Nephron (organoid): Measurements from ENCODE around the gene TBR1.

ENCODE experiments used
- H3K27ac Mint-ChIP-seq, 3 experiments: 2 replicates each; pipeline ENCODE4 v1.8.0; 2020; ENCODE audit warnings: mixed read lengths in 3 of 3, mild to moderate bottlenecking in 2 of 3, moderate library complexity in 1 of 3
- H3K27me3 Mint-ChIP-seq: 2 replicates; pipeline ENCODE4 v1.8.0; 2021; ENCODE audit warnings: low read depth, mild to moderate bottlenecking, moderate library complexity, mixed read lengths
- H3K36me3 Mint-ChIP-seq: 2 replicates; pipeline ENCODE4 v1.8.0; 2020; ENCODE audit warnings: low read depth, mixed read lengths
- H3K4me1 Mint-ChIP-seq: 2 replicates; pipeline ENCODE4 v1.8.0; 2020; ENCODE audit warnings: mixed read lengths
- H3K4me3 Mint-ChIP-seq, 3 experiments: 2 replicates each; pipeline ENCODE4 v1.8.0; 2020; ENCODE audit warnings: mild to moderate bottlenecking in 3 of 3, mixed read lengths in 3 of 3, moderate library complexity in 2 of 3
- H3K9me3 Mint-ChIP-seq: 2 replicates; pipeline ENCODE4 v1.8.0; 2020; ENCODE audit warnings: mixed read lengths
- CTCF ChIP-seq, 3 experiments: fragments of 200-600 bp; sonication (generic); IDR thresholded peaks; one replicate each; pipeline ENCODE4 v1.5.0; 2021; ENCODE audit warnings: antibody characterized with exemption in 3 of 3; ENCODE audit not compliant: unreplicated experiment in 3 of 3

Gene TBR1

GRCh38 chr2:161409308-161409907, 6.7 kb upstream of the TBR1 start:
- peaks cover 14% of the 10 kb centered on the region for H3K36me3 Mint-ChIP-seq
- no peak overlapping the region for H3K27ac Mint-ChIP-seq
- peaks cover 6% of the 10 kb centered on the region for H3K4me1 Mint-ChIP-seq
- peaks cover 31% of the 10 kb centered on the region for H3K27me3 Mint-ChIP-seq
- no peak overlapping the region for H3K4me3 Mint-ChIP-seq
- TF ChIP-seq CTCF (IDR thresholded peaks at IDR 0.05; ENCODE audit: unreplicated experiment in 3 of 3) = no peak
- H3K9me3 Mint-ChIP-seq = no peaks in the 10 kb centered on the region

- H3K36me3 Mint-ChIP-seq = peaks cover 14% of the 10 kb centered on the region
- H3K27ac Mint-ChIP-seq = no peak overlapping the region
- no peak for TF ChIP-seq CTCF (IDR thresholded peaks at IDR 0.05; ENCODE audit: unreplicated experiment in 3 of 3)
- H3K4me3 Mint-ChIP-seq = no peak overlapping the region
- peaks cover 60% of the 10 kb centered on the region for H3K27me3 Mint-ChIP-seq
- no peaks in the 10 kb centered on the region for H3K9me3 Mint-ChIP-seq
- peaks cover 27% of the 10 kb centered on the region for H3K4me1 Mint-ChIP-seq
Observed at GRCh38 chr2:161412346-161412745, 3.8 kb upstream of the TBR1 start.

DNA sequence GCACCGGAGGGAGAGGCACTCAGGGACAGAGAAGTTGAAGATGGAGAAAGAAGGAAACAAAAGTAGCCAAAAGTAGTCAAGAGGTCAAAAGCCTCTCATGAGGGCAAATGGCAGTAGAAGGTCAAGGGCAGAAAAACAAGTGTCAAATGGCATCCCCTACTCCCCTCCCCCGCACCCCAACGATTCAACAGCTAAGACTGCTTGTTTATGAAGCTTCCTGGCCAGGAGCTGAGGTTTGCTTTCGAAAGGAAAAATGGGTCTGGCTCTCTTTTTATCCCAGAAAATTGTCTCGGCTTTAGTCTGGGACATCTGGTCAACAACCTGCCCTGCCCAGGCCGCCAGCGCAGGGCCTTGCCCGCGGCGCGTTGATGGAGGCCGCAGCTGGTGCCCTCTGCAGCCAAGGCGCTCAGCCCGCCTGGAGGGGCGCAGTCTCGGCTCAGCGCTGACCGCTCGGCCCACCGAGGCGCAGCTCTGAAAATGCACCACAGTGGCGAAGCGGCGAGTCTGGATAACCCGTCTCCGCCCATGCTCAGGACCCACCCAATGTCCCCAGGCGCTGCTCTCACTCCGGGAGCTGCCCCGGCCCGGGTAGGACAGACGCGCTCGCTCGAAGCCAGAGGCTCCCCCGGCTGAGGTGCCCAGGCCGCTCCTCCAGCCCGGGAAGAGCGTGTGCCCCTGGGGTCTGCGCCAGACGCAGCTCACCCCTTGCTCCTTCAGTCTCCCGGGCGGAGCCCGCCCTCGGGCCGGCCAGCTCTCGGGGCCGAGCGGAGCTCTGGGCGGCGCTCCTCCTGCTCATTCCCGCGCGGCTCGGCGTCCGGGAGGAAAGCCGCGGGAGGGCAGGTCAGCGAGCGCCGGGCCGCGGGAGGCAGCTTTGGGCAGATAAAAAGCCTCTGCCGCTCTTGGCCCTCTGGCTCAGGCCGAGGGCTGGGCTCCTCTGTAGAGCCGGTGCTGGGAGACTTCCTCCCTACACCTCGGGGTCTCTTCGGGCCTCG, 1.8 kb upstream of the TBR1 start:
- peaks cover 47% of the 10 kb centered on the region for H3K4me1 Mint-ChIP-seq
- peaks cover 80% of the 10 kb centered on the region for H3K27me3 Mint-ChIP-seq
- no peak for TF ChIP-seq CTCF (IDR thresholded peaks at IDR 0.05; ENCODE audit: unreplicated experiment in 3 of 3)
- peak overlapping the region; percentile 74 to 79 (median 79) for H3K4me3 Mint-ChIP-seq
- H3K27ac Mint-ChIP-seq = no peak overlapping the region
- H3K9me3 Mint-ChIP-seq = no peaks in the 10 kb centered on the region
- H3K36me3 Mint-ChIP-seq = peaks cover 14% of the 10 kb centered on the region

DNA sequence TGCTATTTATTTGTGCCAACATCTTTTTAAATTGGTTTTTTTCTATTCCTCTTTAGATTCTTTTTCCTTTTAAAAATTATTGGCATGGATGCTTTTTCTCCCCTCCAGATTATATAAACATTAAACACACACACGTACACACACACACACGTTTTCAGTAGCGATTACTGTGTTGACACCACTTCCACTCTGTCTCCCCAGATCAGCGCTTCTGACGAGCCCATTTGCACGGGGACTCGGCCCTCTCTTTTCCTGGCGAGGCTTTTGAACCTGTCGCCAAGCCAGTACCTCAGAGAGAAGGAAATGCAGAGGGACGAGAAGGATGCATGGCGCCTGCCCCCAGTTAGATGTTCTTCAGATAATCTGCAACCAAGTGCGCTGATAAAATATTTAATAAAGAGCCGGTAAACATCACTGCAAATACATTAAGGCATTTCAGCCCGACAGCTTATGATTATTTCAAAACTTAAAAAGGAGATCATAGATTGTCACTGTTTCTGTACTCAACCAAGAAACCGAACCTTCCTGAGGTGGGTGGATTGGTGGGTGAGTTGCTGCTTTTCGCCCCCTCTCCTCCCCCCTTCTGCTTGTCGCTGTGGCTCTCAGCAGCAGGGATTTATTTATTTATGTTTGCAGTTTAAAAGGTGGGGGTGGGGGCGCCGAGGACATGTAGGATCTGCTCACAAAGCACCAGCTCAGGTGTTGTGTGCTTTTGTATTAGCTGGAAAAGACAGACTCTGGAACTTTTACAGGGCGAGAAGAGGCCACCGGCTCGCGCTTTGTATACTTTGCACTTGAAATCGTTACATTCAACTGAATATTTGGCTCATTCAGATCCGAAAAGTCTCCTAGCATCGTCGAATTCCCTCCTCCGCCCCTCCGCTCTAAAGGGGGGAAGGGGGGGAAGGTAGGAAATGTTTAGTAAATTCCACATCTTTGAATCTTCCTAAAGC, 787 bp upstream of the TBR1 start:
- H3K36me3 Mint-ChIP-seq = peaks cover 14% of the 10 kb centered on the region
- H3K27me3 Mint-ChIP-seq = peaks cover 90% of the 10 kb centered on the region
- no peak overlapping the region for H3K27ac Mint-ChIP-seq
- H3K4me3 Mint-ChIP-seq = peak overlapping the region; percentile 53 to 79 (median 74)
- peaks cover 49% of the 10 kb centered on the region for H3K4me1 Mint-ChIP-seq
- no peaks in the 10 kb centered on the region for H3K9me3 Mint-ChIP-seq
- no peak for TF ChIP-seq CTCF (IDR thresholded peaks at IDR 0.05; ENCODE audit: unreplicated experiment in 3 of 3)

GRCh38 chr2:161416708-161417437, 776 bp downstream of the TBR1 start:
- Mint-ChIP-seq H3K9me3 (no peaks in the 10 kb centered on the region), H3K4me1 (peaks cover 49% of the 10 kb centered on the region), H3K27ac (no peak overlapping the region), H3K27me3 (peaks cover 100% of the 10 kb centered on the region), H3K36me3 (peaks cover 8% of the 10 kb centered on the region), H3K4me3 (peak overlapping the region in 2 of 3 experiments; percentile 3 to 15)
- no peak for TF ChIP-seq CTCF (IDR thresholded peaks at IDR 0.05; ENCODE audit: unreplicated experiment in 3 of 3)
